ENCODE results near the gene TMEM45A. TPM values are rescaled to one million over a fixed set of nuclear protein-coding genes. Genes with fewer than 3 reads are reported as not detected.
"Not testable (repeated sequence)": the region's sequence is repeated elsewhere in the genome, so short reads cannot be mapped to it uniquely, and the experiment has no call there.

TMEM45A gene
- total and polyA plus RNA-seq, 2 donors (not counting 1 experiment from before 2014, with no cell fraction given): 26.4 to 71.4 TPM

- Histone ChIP-seq H3K4me1 (ENCODE audit: control insufficient read depth, extremely low read depth, insufficient read depth, low read length) (peaks cover 2% of the 10 kb centered on the region), H3K36me3 (ENCODE audit: control insufficient read depth, insufficient read depth, low read length) (no peaks in the 10 kb centered on the region), H3K9ac (ENCODE audit: insufficient read depth, low read length) (no peak overlapping the region), H3K27me3 (ENCODE audit: control insufficient read depth, insufficient read depth, low read length) (no peaks in the 10 kb centered on the region), H3K79me2 (ENCODE audit: control insufficient read depth, insufficient read depth, low read length) (no peaks in the 10 kb centered on the region), H4K20me1 (ENCODE audit: control insufficient read depth, extremely low read depth, insufficient read depth, low read length) (no peaks in the 10 kb centered on the region), H2AFZ (ENCODE audit: low read length) (no peak overlapping the region), H3K9me3 (ENCODE audit: control insufficient read depth, insufficient read depth, low read depth, low read length) (no peaks in the 10 kb centered on the region), H3K4me2 (ENCODE audit: extremely low read depth, insufficient read depth, low read length) (no peak overlapping the region), H3K27ac (ENCODE audit: insufficient read depth, low read length) (no peak overlapping the region), H3K4me3 (replicated peaks in 1 of 4; ENCODE audit: control extremely low read depth in 1 of 4, insufficient read depth in 1 of 4, low read depth in 3 of 4, low read length in 4 of 4) (no peak overlapping the region)
- DNase-seq (ENCODE audit: low read depth in 2 of 2): no peak
- TF ChIP-seq CTCF (conservative IDR thresholded peaks at IDR 0.05 in 1 of 2, IDR thresholded peaks at IDR 0.05 in 1 of 2; ENCODE audit: low read depth in 1 of 2, low read length in 2 of 2): no peak
- TF ChIP-seq EZH2 (IDR thresholded peaks at IDR 0.05; ENCODE audit: low read length, missing control alignments): no peak
These were observed 45.4 kb downstream of the TMEM45A start for GRCh38 chr3:100537646-100538338.

GRCh38 chr3:100538339-100538706 is 45.9 kb downstream of the TMEM45A start:
- H3K27me3 ChIP-seq (ENCODE audit: control insufficient read depth, insufficient read depth, low read length): no peaks in the 10 kb centered on the region
- no peak overlapping the region for H2AFZ ChIP-seq (ENCODE audit: low read length)
- H3K4me3 ChIP-seq (replicated peaks in 1 of 4; ENCODE audit: control extremely low read depth in 1 of 4, insufficient read depth in 1 of 4, low read depth in 3 of 4, low read length in 4 of 4): no peak overlapping the region
- H3K79me2 ChIP-seq (ENCODE audit: control insufficient read depth, insufficient read depth, low read length): no peaks in the 10 kb centered on the region
- no peaks in the 10 kb centered on the region for H3K9me3 ChIP-seq (ENCODE audit: control insufficient read depth, insufficient read depth, low read depth, low read length)
- H3K4me2 ChIP-seq (ENCODE audit: extremely low read depth, insufficient read depth, low read length): no peak overlapping the region
- no peak for TF ChIP-seq EZH2 (IDR thresholded peaks at IDR 0.05; ENCODE audit: low read length, missing control alignments)
- no peak for TF ChIP-seq CTCF (conservative IDR thresholded peaks at IDR 0.05 in 1 of 2, IDR thresholded peaks at IDR 0.05 in 1 of 2; ENCODE audit: low read depth in 1 of 2, low read length in 2 of 2)
- H4K20me1 ChIP-seq (ENCODE audit: control insufficient read depth, extremely low read depth, insufficient read depth, low read length): no peaks in the 10 kb centered on the region
- no peak for DNase-seq (ENCODE audit: low read depth in 2 of 2)
- H3K27ac ChIP-seq (ENCODE audit: insufficient read depth, low read length): no peak overlapping the region
- no peak overlapping the region for H3K9ac ChIP-seq (ENCODE audit: insufficient read depth, low read length)
- H3K36me3 ChIP-seq (ENCODE audit: control insufficient read depth, insufficient read depth, low read length): no peaks in the 10 kb centered on the region
- H3K4me1 ChIP-seq (ENCODE audit: control insufficient read depth, extremely low read depth, insufficient read depth, low read length): peaks cover 2% of the 10 kb centered on the region

GRCh38 chr3:100540791-100541334 is 48.4 kb downstream of the TMEM45A start:
- H4K20me1 ChIP-seq (ENCODE audit: control insufficient read depth, extremely low read depth, insufficient read depth, low read length): no peaks in the 10 kb centered on the region
- H2AFZ ChIP-seq (ENCODE audit: low read length): no peak overlapping the region
- H3K4me1 ChIP-seq (ENCODE audit: control insufficient read depth, extremely low read depth, insufficient read depth, low read length): no peaks in the 10 kb centered on the region
- DNase-seq (ENCODE audit: low read depth in 2 of 2): no peak
- no peaks in the 10 kb centered on the region for H3K27me3 ChIP-seq (ENCODE audit: control insufficient read depth, insufficient read depth, low read length)
- H3K79me2 ChIP-seq (ENCODE audit: control insufficient read depth, insufficient read depth, low read length): no peaks in the 10 kb centered on the region
- H3K9ac ChIP-seq (ENCODE audit: insufficient read depth, low read length): no peak overlapping the region
- TF ChIP-seq CTCF (conservative IDR thresholded peaks at IDR 0.05 in 1 of 2, IDR thresholded peaks at IDR 0.05 in 1 of 2; ENCODE audit: low read depth in 1 of 2, low read length in 2 of 2) (no peak), EZH2 (IDR thresholded peaks at IDR 0.05; ENCODE audit: low read length, missing control alignments) (no peak)
- H3K27ac ChIP-seq (ENCODE audit: insufficient read depth, low read length): no peak overlapping the region
- H3K4me2 ChIP-seq (ENCODE audit: extremely low read depth, insufficient read depth, low read length): no peak overlapping the region
- H3K4me3 ChIP-seq (replicated peaks in 1 of 4; ENCODE audit: control extremely low read depth in 1 of 4, insufficient read depth in 1 of 4, low read depth in 3 of 4, low read length in 4 of 4): no peak overlapping the region
- no peaks in the 10 kb centered on the region for H3K9me3 ChIP-seq (ENCODE audit: control insufficient read depth, insufficient read depth, low read depth, low read length)
- H3K36me3 ChIP-seq (ENCODE audit: control insufficient read depth, insufficient read depth, low read length): no peaks in the 10 kb centered on the region

GRCh38 chr3:100541428-100541827 is 49.0 kb downstream of the TMEM45A start:
- H3K9me3 ChIP-seq (ENCODE audit: control insufficient read depth, insufficient read depth, low read depth, low read length); H2AFZ ChIP-seq (ENCODE audit: low read length); H3K9ac ChIP-seq (ENCODE audit: insufficient read depth, low read length); H3K4me2 ChIP-seq (ENCODE audit: extremely low read depth, insufficient read depth, low read length); H3K4me3 ChIP-seq (replicated peaks in 1 of 4; ENCODE audit: control extremely low read depth in 1 of 4, insufficient read depth in 1 of 4, low read depth in 3 of 4, low read length in 4 of 4); H3K79me2 ChIP-seq (ENCODE audit: control insufficient read depth, insufficient read depth, low read length); H3K4me1 ChIP-seq (ENCODE audit: control insufficient read depth, extremely low read depth, insufficient read depth, low read length); DNase-seq (ENCODE audit: low read depth in 2 of 2); H3K27ac ChIP-seq (ENCODE audit: insufficient read depth, low read length); H3K27me3 ChIP-seq (ENCODE audit: control insufficient read depth, insufficient read depth, low read length); H3K36me3 ChIP-seq (ENCODE audit: control insufficient read depth, insufficient read depth, low read length); H4K20me1 ChIP-seq (ENCODE audit: control insufficient read depth, extremely low read depth, insufficient read depth, low read length): not testable (repeated sequence)

Measured in fibroblast of lung (primary cell).